Left kidney (tissue), 2 donors: ENCODE data around the gene KLHL40. TPM values are rescaled to one million over a fixed set of nuclear protein-coding genes. Genes with fewer than 3 reads are reported as not detected.

Experiments used
- DNase-seq: peaks from one replicate; pipeline ENCODE4 v3.0.0-alpha.2; 2013
- polyA plus RNA-seq: library from polyadenylated mRNA; unstranded; fragments of 120-200 nt; gene quantifications from one replicate; pipeline ENCODE4 v1.2.1, GENCODE V29; 2013; ENCODE audit not compliant: insufficient read length

The KLHL40 gene
- polyA plus RNA-seq, 1 donor, result not detected

GRCh38 chr3:42723219-42723618 lies 37.9 kb downstream of the KLHL40 start:
- DNase-seq, result no peak

- DNase-seq, result no peak
These were observed 40.1 kb downstream of the KLHL40 start for GRCh38 chr3:42725454-42725853.

- DNase-seq, result no peak
These were observed 42.7 kb downstream of the KLHL40 start for GRCh38 chr3:42728056-42728455.

GRCh38 chr3:42728668-42729364 lies 43.5 kb downstream of the KLHL40 start:
- no peak for DNase-seq

GRCh38 chr3:42729404-42730145 lies 44.2 kb downstream of the KLHL40 start:
- no peak for DNase-seq

- DNase-seq, result no peak
These were observed 45.0 kb downstream of the KLHL40 start for GRCh38 chr3:42730294-42730693.

- DNase-seq, result no peak
These were observed 45.5 kb downstream of the KLHL40 start for GRCh38 chr3:42730706-42731420.

- DNase-seq, result no peak
These were observed 46.3 kb downstream of the KLHL40 start for GRCh38 chr3:42731476-42732195.

GRCh38 chr3:42732196-42732828 lies 47.0 kb downstream of the KLHL40 start:
- no peak for DNase-seq

- no peak for DNase-seq
These were observed 47.6 kb downstream of the KLHL40 start for GRCh38 chr3:42732829-42733459.

- DNase-seq, result no peak
These were observed 48.3 kb downstream of the KLHL40 start for GRCh38 chr3:42733501-42734262.

- DNase-seq, result no peak
These were observed 49.0 kb downstream of the KLHL40 start for GRCh38 chr3:42734263-42734860.

GRCh38 chr3:42735019-42735418 lies 49.7 kb downstream of the KLHL40 start:
- DNase-seq, result no peak

GRCh38 chr3:42735615-42736014 lies 50.3 kb downstream of the KLHL40 start:
- no peak for DNase-seq

GRCh38 chr3:42736081-42736480 lies 50.7 kb downstream of the KLHL40 start:
- DNase-seq, result no peak

- DNase-seq, result no peak
These were observed 51.2 kb downstream of the KLHL40 start for GRCh38 chr3:42736531-42736930.

GRCh38 chr3:42739401-42740158 lies 54.2 kb downstream of the KLHL40 start:
- peak; percentile 62 for DNase-seq

- DNase-seq, result no peak
These were observed 56.5 kb downstream of the KLHL40 start for GRCh38 chr3:42741796-42742195.
